Forelimb muscle (tissue), 1 donor: ENCODE data around the gene SAMD14. TPM values are rescaled to one million over a fixed set of nuclear protein-coding genes. Genes with fewer than 3 reads are reported as not detected.

Experiments
- DNase-seq: peaks from one replicate; pipeline ENCODE4 v3.0.0-alpha.2; 2013; ENCODE audit warnings: low read depth
- polyA plus RNA-seq: library from polyadenylated mRNA; unstranded; fragments of 120-200 nt; gene quantifications from one replicate; pipeline ENCODE4 v1.2.1, GENCODE V29; 2013; ENCODE audit not compliant: insufficient read length

The SAMD14 gene
- polyA plus RNA-seq, 1 donor = 4.3 TPM

GRCh38 chr17:50148226-50149090 lies 18.5 kb upstream of the SAMD14 start:
- DNase-seq = no peak

GRCh38 chr17:50147841-50148225 lies 17.9 kb upstream of the SAMD14 start:
- no peak for DNase-seq

GRCh38 chr17:50146927-50147665 lies 17.1 kb upstream of the SAMD14 start:
- no peak for DNase-seq

GRCh38 chr17:50146230-50146926 lies 16.4 kb upstream of the SAMD14 start:
- DNase-seq = no peak

- no peak for DNase-seq
Measured at GRCh38 chr17:50145532-50146229, 15.7 kb upstream of the SAMD14 start.

GRCh38 chr17:50144845-50145531 lies 15.0 kb upstream of the SAMD14 start:
- DNase-seq = no peak

GRCh38 chr17:50144355-50144754 lies 14.4 kb upstream of the SAMD14 start:
- no peak for DNase-seq

GRCh38 chr17:50143461-50144176 lies 13.7 kb upstream of the SAMD14 start:
- no peak for DNase-seq

GRCh38 chr17:50141745-50142110 lies 11.8 kb upstream of the SAMD14 start:
- no peak for DNase-seq

- DNase-seq = no peak
Measured at GRCh38 chr17:50141026-50141744, 11.2 kb upstream of the SAMD14 start.

GRCh38 chr17:50139950-50140885 lies 10.3 kb upstream of the SAMD14 start:
- DNase-seq = no peak

GRCh38 chr17:50139185-50139783 lies 9.3 kb upstream of the SAMD14 start:
- DNase-seq = no peak

GRCh38 chr17:50137042-50137441 lies 7.1 kb upstream of the SAMD14 start:
- DNase-seq = no peak

GRCh38 chr17:50136096-50136687 lies 6.2 kb upstream of the SAMD14 start:
- DNase-seq = no peak

GRCh38 chr17:50135316-50136095 lies 5.5 kb upstream of the SAMD14 start:
- DNase-seq = no peak

- DNase-seq = no peak
Measured at GRCh38 chr17:50134206-50135110, 4.5 kb upstream of the SAMD14 start.
